Measurements from ENCODE around the gene HCN3.
A peak's percentile ranks its signal among the peaks of the same experiment; 100 is the strongest.

Gene HCN3

DNA sequence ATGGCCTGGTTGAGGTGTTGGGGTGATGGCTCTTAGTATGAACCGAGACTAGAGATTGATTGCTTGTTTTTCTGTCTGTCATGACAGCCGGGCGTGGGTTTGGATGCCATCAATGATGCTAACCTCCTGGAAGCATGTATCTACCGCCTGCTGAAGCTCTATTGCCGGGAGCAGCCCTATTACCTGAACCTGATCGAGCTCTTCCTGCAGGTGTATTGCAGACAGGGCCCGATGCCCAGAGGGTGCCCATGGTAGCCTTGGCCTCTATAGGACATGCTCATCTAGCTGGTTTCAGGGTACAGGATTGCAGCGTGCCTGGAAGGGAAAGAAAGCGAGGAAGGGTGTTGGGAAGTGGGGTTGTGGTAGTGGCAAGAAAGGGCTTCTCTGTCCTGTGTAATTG is 40.8 kb downstream of the HCN3 start:
- no peak for TF ChIP-seq CTCF (IDR thresholded peaks at IDR 0.05)
- Histone ChIP-seq H3K27ac (no peak overlapping the region), H3K27me3 (ENCODE audit: control insufficient read depth, insufficient read depth, low read length) (no peaks in the 10 kb centered on the region), H3K9me3 (ENCODE audit: control insufficient read depth, low read length) (no peaks in the 10 kb centered on the region), H3K4me1 (no peaks in the 10 kb centered on the region), H3K4me3 (ENCODE audit: low read depth, low read length) (no peak overlapping the region), H3K79me2 (no peaks in the 10 kb centered on the region), H3K9ac (no peak overlapping the region), H3K36me3 (ENCODE audit: control insufficient read depth, insufficient read depth, low read length) (no peaks in the 10 kb centered on the region), H3K4me2 (ENCODE audit: low read length) (no peak overlapping the region), H2AFZ (no peak overlapping the region)

DNA sequence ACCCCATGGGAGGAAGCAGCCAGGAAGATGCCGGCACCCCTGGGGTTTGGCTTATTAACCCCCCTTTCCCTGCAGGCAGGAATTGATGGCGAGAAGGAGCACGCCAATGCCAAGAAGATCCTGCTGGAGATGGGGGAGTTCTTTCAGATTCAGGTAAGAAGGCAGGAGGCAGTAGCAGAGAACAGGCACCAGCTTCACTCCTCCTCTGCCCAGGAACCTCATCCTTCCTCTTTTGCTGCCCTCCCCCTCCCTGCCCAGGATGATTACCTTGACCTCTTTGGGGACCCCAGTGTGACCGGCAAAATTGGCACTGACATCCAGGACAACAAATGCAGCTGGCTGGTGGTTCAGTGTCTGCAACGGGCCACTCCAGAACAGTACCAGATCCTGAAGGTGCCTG is 42.3 kb downstream of the HCN3 start:
- Histone ChIP-seq H3K4me2 (ENCODE audit: low read length) (no peak overlapping the region), H3K9ac (no peak overlapping the region)

DNA sequence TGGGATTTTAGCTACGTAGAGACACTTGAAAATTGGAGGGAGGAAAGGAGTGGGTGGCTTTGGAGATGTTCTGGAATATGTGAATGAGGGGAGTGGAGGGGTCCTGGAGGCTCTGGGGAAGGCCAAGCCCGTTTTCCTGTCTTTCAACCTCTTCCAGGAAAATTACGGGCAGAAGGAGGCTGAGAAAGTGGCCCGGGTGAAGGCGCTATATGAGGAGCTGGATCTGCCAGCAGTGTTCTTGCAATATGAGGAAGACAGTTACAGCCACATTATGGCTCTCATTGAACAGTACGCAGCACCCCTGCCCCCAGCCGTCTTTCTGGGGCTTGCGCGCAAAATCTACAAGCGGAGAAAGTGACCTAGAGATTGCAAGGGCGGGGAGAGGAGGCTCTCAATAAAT is 43.0 kb downstream of the HCN3 start:
- H3K4me3 ChIP-seq (ENCODE audit: low read depth, low read length): peak overlapping the region; percentile 41
- no peak for TF ChIP-seq CTCF (IDR thresholded peaks at IDR 0.05)

More for the DNA sequence above, 42.3 kb downstream of the HCN3 start:
- TF ChIP-seq CTCF (IDR thresholded peaks at IDR 0.05): no peak
- no peak overlapping the region for H2AFZ ChIP-seq
- H3K4me3 ChIP-seq (ENCODE audit: low read depth, low read length): no peak overlapping the region
- H3K27ac ChIP-seq: no peak overlapping the region
- no peaks in the 10 kb centered on the region for H3K79me2 ChIP-seq
- H3K9me3 ChIP-seq (ENCODE audit: control insufficient read depth, low read length): no peaks in the 10 kb centered on the region
- H3K27me3 ChIP-seq (ENCODE audit: control insufficient read depth, insufficient read depth, low read length): no peaks in the 10 kb centered on the region
- H3K36me3 ChIP-seq (ENCODE audit: control insufficient read depth, insufficient read depth, low read length): no peaks in the 10 kb centered on the region
- no peaks in the 10 kb centered on the region for H3K4me1 ChIP-seq

GRCh38 chr1:155320661-155321617 is 43.7 kb downstream of the HCN3 start, which contains the start of gene RUSC1:
TSS of gene RUSC1 (plus strand) at chr1:155320894. CDS start at chr1:155321774, 880 bp downstream.
- Histone ChIP-seq H3K27ac (no peak within 1 kb of the TSS), H3K9ac (no peak within 1 kb of the TSS), H3K4me1 (no peaks in the 10 kb centered on the region), H3K36me3 (ENCODE audit: control insufficient read depth, insufficient read depth, low read length) (no peaks in the 10 kb centered on the region), H3K27me3 (ENCODE audit: control insufficient read depth, insufficient read depth, low read length) (no peaks in the 10 kb centered on the region), H3K79me2 (no peaks in the 10 kb centered on the region), H2AFZ (no peak within 1 kb of the TSS), H3K9me3 (ENCODE audit: control insufficient read depth, low read length) (no peaks in the 10 kb centered on the region), H3K4me2 (ENCODE audit: low read length) (peak within 1 kb of the TSS; percentile 30), H3K4me3 (ENCODE audit: low read depth, low read length) (peak within 1 kb of the TSS; percentile 41)
- no peak for TF ChIP-seq CTCF (IDR thresholded peaks at IDR 0.05)

More for the DNA sequence above, 43.0 kb downstream of the HCN3 start:
- Histone ChIP-seq H3K4me2 (ENCODE audit: low read length) (peak overlapping the region; percentile 30), H3K36me3 (ENCODE audit: control insufficient read depth, insufficient read depth, low read length) (no peaks in the 10 kb centered on the region), H3K9ac (no peak overlapping the region), H3K27ac (no peak overlapping the region), H3K27me3 (ENCODE audit: control insufficient read depth, insufficient read depth, low read length) (no peaks in the 10 kb centered on the region), H3K79me2 (no peaks in the 10 kb centered on the region), H3K9me3 (ENCODE audit: control insufficient read depth, low read length) (no peaks in the 10 kb centered on the region), H3K4me1 (no peaks in the 10 kb centered on the region), H2AFZ (no peak overlapping the region)
